HepG2 (cell line): Measurements from ENCODE around the gene C3orf70. TPM values are rescaled to one million over a fixed set of nuclear protein-coding genes. Genes with fewer than 3 reads are reported as not detected.

Experiments
- ATAC-seq: fragments of 200-7000 bp; cut with Tn5 transposase; 3 replicates; pipeline ENCODE4 v1.9.1; 2020; ENCODE audit warnings: mild to moderate bottlenecking, moderate library complexity
- BruUV-seq: library from RNA; stranded (reverse); fragments of 400-500 nt; replicated peaks from 2 replicates; lab custom pipeline; 2021; lab: Mats Ljungman, UMichigan
- CTCF ChIA-PET: fragments of 300-600 bp; formaldehyde crosslinking; extraction: SDS; loops from one replicate; lab custom pipeline; 2021; ENCODE audit warnings: low total read pairs, inconsistent platforms, low intra/inter-chr PET ratio; lab: Yijun Ruan, JAX
- POLR2A ChIA-PET: fragments of 350-600 bp; sonication (Branson Sonifier 250); formaldehyde crosslinking; loops from one replicate; lab custom pipeline; 2020; ENCODE audit warnings: antibody characterized with exemption, inconsistent platforms; lab: Yijun Ruan, JAX
- DNase-seq: peaks from one replicate; pipeline ENCODE4 v3.0.0-alpha.2; 2015; ENCODE audit warnings: low spot score
- FAIRE-seq: peaks from 3 replicates; lab custom pipeline; 2011; peaks lifted over from hg19 to GRCh38; lab: Jason Lieb, UNC
- H2AFZ ChIP-seq: one replicate; pipeline ENCODE4 v1.6.1; 2011; ENCODE audit warnings: low read length, inconsistent platforms
- H3K27ac ChIP-seq: fragments of 300-600 bp; 3 replicates; pipeline ENCODE4 v1.8.0; 2011; ENCODE audit warnings: mixed run types, mild to moderate bottlenecking, mixed read lengths, low read length, inconsistent platforms; ENCODE audit not compliant: insufficient read depth; ENCODE audit errors: extremely low read length
- H3K27me3 ChIP-seq, 2 experiments: fragments of 200-600 bp in 1 of 2; 2 replicates in 1 of 2; 3 replicates in 1 of 2; pipeline versions ENCODE4 v1.6.0 to v1.8.0; 2011; ENCODE audit warnings: low read length in 2 of 2, mild to moderate bottlenecking in 2 of 2, moderate library complexity in 2 of 2, inconsistent platforms in 1 of 2; ENCODE audit not compliant: insufficient read depth in 2 of 2, control insufficient read depth in 1 of 2
- H3K36me3 ChIP-seq, 2 experiments: fragments of 200-600 bp in 1 of 2; replicated peaks in 1 of 2; 2 replicates in 1 of 2; 3 replicates in 1 of 2; pipeline versions ENCODE4 v1.5.1 to v1.8.0; 2011; ENCODE audit warnings: low read length in 2 of 2, inconsistent platforms in 1 of 2; ENCODE audit not compliant: insufficient read depth in 2 of 2, control insufficient read depth in 1 of 2
- H3K4me1 ChIP-seq: 2 replicates; pipeline ENCODE4 v1.5.1; 2012; ENCODE audit warnings: low read length, inconsistent platforms; ENCODE audit not compliant: insufficient read depth
- H3K4me2 ChIP-seq: 2 replicates; pipeline ENCODE4 v1.6.0; 2011; ENCODE audit warnings: low read depth, low read length, inconsistent platforms
- H3K4me3 ChIP-seq, 3 experiments: fragments of 200-600 bp in 1 of 3; sonication (generic), shearing (Covaris generic) in 1 of 3; replicated peaks in 1 of 3; 2 replicates each; pipeline ENCODE4 v1.5.1; 2011 to 2016; ENCODE audit warnings: low read length in 3 of 3, inconsistent platforms in 2 of 3, low read depth in 2 of 3, mild to moderate bottlenecking in 2 of 3, control low read depth in 1 of 3, mixed read lengths in 1 of 3; ENCODE audit not compliant: insufficient read depth in 1 of 3
- H3K79me2 ChIP-seq: one replicate; pipeline ENCODE4 v1.6.1; 2011; ENCODE audit warnings: low read length, inconsistent platforms; ENCODE audit not compliant: insufficient read depth
- H3K9ac ChIP-seq: 2 replicates; pipeline ENCODE4 v1.6.0; 2011; ENCODE audit warnings: mild to moderate bottlenecking, low read depth, low read length, inconsistent platforms; ENCODE audit not compliant: insufficient read depth
- H3K9me3 ChIP-seq: 2 replicates; pipeline ENCODE4 v1.5.1; 2012; ENCODE audit warnings: mild to moderate bottlenecking, low read length
- H4K20me1 ChIP-seq: 2 replicates; pipeline ENCODE4 v1.6.0; 2011; ENCODE audit warnings: inconsistent platforms, mild to moderate bottlenecking, low read length, moderate library complexity; ENCODE audit not compliant: insufficient read depth
- DDIT3 ChIP-seq: sonication (generic); formaldehyde crosslinking; IDR thresholded peaks from 2 replicates; pipeline ENCODE4 v1.4.0; 2020; ENCODE audit warnings: mild to moderate bottlenecking, missing genetic modification reagents
- DNMT1 ChIP-seq: sonication (generic); formaldehyde crosslinking; IDR thresholded peaks from 2 replicates; pipeline ENCODE4 v1.5.1; 2020; ENCODE audit warnings: mild to moderate bottlenecking, missing genetic modification reagents
- KDM2A ChIP-seq: sonication (generic); formaldehyde crosslinking; IDR thresholded peaks from 2 replicates; pipeline ENCODE4 v1.4.0; 2020; ENCODE audit warnings: low read depth, missing genetic modification reagents, borderline replicate concordance
- MIER2 ChIP-seq: IDR thresholded peaks from 2 replicates; pipeline ENCODE4 v1.6.1; 2016; ENCODE audit warnings: missing biosample characterization, missing genetic modification reagents
- PHF20 ChIP-seq: sonication (generic); formaldehyde crosslinking; IDR thresholded peaks from 2 replicates; pipeline ENCODE4 v1.5.0; 2020; ENCODE audit warnings: mild to moderate bottlenecking, missing genetic modification reagents
- RNF219 ChIP-seq: sonication (generic); formaldehyde crosslinking; IDR thresholded peaks from 2 replicates; pipeline ENCODE4 v1.5.0; 2020; ENCODE audit warnings: mild to moderate bottlenecking, missing genetic modification reagents
- ZFP90 ChIP-seq: sonication (generic); formaldehyde crosslinking; IDR thresholded peaks from 2 replicates; pipeline ENCODE4 v1.8.0; 2022; ENCODE audit warnings: missing genetic modification reagents, mild to moderate bottlenecking, inconsistent platforms, borderline replicate concordance
- ZNF446 ChIP-seq: sonication (generic); formaldehyde crosslinking; IDR thresholded peaks from 2 replicates; pipeline ENCODE4 v1.5.0; 2020; ENCODE audit warnings: mild to moderate bottlenecking, missing genetic modification reagents
- WGBS: methylation state at CpG from one replicate; pipeline ENCODE4 v1.1.6; 2017; ENCODE audit warnings: low lambda C conversion rate; 5-methylcytosine and 5-hydroxymethylcytosine counted together
- in situ Hi-C: cut with HindIII; loops from 2 replicates; pipeline ENCODE4 v1.10.0; 2017; ENCODE audit warnings: low pct_unique_long_range_greater_than_20kb; ENCODE audit not compliant: extremely low pct_ligation_motif_present
- intact Hi-C: fragments of 100-400 bp; cut with micrococcal nuclease; formaldehyde crosslinking; loops from one replicate; pipeline ENCODE4 v1.10.0; 2022; ENCODE audit not compliant: unreplicated experiment
- polyA plus RNA-seq, 8 experiments: library from polyadenylated mRNA; depleted of rRNA in 3 of 8; stranded (reverse) in 7 of 8; unstranded in 1 of 8; fragments of >200 nt; fragmentation: Illumina TruSeq in 4 of 8; extraction: Trizol in 4 of 8; gene quantifications; 2 replicates each; pipeline versions ENCODE4 v1.2.1 to v1.2.3, GENCODE V29; 2011 to 2016; ENCODE audit warnings: low read depth in 4 of 8, missing spikeins in 1 of 8, mixed read lengths in 1 of 8; ENCODE audit not compliant: insufficient read depth in 1 of 8
- total RNA-seq, 5 experiments: library from RNA; depleted of rRNA; stranded (reverse); fragments of >200 nt; fragmentation: Illumina TruSeq; extraction: Trizol; gene quantifications; 2 replicates each; pipeline ENCODE4 v1.2.3, GENCODE V29; 2016; ENCODE audit warnings: low read depth in 1 of 5

The C3orf70 gene
- total and polyA plus RNA-seq, 2 of the 13 experiments (the other 11 are each of a cell fraction or from before 2014, with no cell fraction given), result 0.79 to 2.4 TPM

GRCh38 chr3:185052631-185053030 lies 100.2 kb downstream of the C3orf70 start (continued):
- TF ChIP-seq DDIT3, result no peak

- peaks cover 2% of the 10 kb centered on the region for H3K4me1 ChIP-seq
- peaks cover 11 to 28% of the 10 kb centered on the region in 2 experiments; a peak in 4 of 5 replicates for H3K36me3 ChIP-seq
- intact Hi-C loops, result no loop called here
- no peak overlapping the region for H3K4me3 ChIP-seq
- no peak overlapping the region for H3K27ac ChIP-seq
- DNase-seq, result no peak
- H3K79me2 ChIP-seq, result no peaks in the 10 kb centered on the region
- CTCF ChIA-PET, result no interaction called here
- POLR2A ChIA-PET, result no interaction called here
- no peaks in the 10 kb centered on the region for H4K20me1 ChIP-seq
- no peaks in the 10 kb centered on the region for H3K9me3 ChIP-seq
- TF ChIP-seq RNF219 (CRISPR knock-in tag) (no peak), MIER2 (CRISPR knock-in tag) (no peak), ZNF446 (CRISPR knock-in tag) (no peak), DNMT1 (no peak), KDM2A (no peak), PHF20 (CRISPR knock-in tag) (no peak), ZFP90 (CRISPR knock-in tag) (no peak)
- TF ChIP-seq, all 625 proteins: peak for 0
- in situ Hi-C loops, result no loop called here
- Histone ChIP-seq H3K9ac (no peak overlapping the region), H3K27me3 (no peaks in the 10 kb centered on the region), H3K4me2 (no peak overlapping the region), H2AFZ (no peak overlapping the region)
- WGBS, result 100% methylated on average over 5 of the region's 8 CpGs
- no peak for ATAC-seq
- no peak for FAIRE-seq
- BruUV-seq, result no TSS peak
Measured at GRCh38 chr3:185051801-185052200, 101.1 kb downstream of the C3orf70 start.
